NCI-H510A (cell line): ENCODE data around the gene ACTL6A.

Experiments
- DNase-seq: peaks from one replicate; lab custom pipeline; 2025; lab: John Stamatoyannopoulos, UW

The ACTL6A gene

GRCh38 chr3:179590669-179591068 is 27.9 kb downstream of the ACTL6A start:
- DNase-seq, result no peak

- DNase-seq, result no peak
These were observed 28.6 kb downstream of the ACTL6A start for GRCh38 chr3:179591313-179591712.

GRCh38 chr3:179599531-179599930 is 36.8 kb downstream of the ACTL6A start:
- no peak for DNase-seq

- no peak for DNase-seq
These were observed 40.6 kb downstream of the ACTL6A start for GRCh38 chr3:179603321-179603720.

GRCh38 chr3:179603831-179604230 is 41.1 kb downstream of the ACTL6A start:
- DNase-seq, result no peak

- peak; percentile 92 for DNase-seq
These were observed 41.8 kb downstream of the ACTL6A start, which contains the start of the genes MRPL47 and NDUFB5 for GRCh38 chr3:179604321-179605078. Gene MRPL47 (minus strand): TSS chr3:179604638. CDS start chr3:179604624, 14 bp downstream. Gene NDUFB5 (plus strand): TSS chr3:179604794. CDS start chr3:179604816, 22 bp downstream.

- no peak for DNase-seq
These were observed 43.9 kb downstream of the ACTL6A start for GRCh38 chr3:179606534-179607085.

GRCh38 chr3:179608931-179609720 is 46.4 kb downstream of the ACTL6A start:
- no peak for DNase-seq

GRCh38 chr3:179610066-179610465 is 47.3 kb downstream of the ACTL6A start:
- no peak for DNase-seq

GRCh38 chr3:179613807-179614206 is 51.1 kb downstream of the ACTL6A start:
- DNase-seq, result no peak

DNA sequence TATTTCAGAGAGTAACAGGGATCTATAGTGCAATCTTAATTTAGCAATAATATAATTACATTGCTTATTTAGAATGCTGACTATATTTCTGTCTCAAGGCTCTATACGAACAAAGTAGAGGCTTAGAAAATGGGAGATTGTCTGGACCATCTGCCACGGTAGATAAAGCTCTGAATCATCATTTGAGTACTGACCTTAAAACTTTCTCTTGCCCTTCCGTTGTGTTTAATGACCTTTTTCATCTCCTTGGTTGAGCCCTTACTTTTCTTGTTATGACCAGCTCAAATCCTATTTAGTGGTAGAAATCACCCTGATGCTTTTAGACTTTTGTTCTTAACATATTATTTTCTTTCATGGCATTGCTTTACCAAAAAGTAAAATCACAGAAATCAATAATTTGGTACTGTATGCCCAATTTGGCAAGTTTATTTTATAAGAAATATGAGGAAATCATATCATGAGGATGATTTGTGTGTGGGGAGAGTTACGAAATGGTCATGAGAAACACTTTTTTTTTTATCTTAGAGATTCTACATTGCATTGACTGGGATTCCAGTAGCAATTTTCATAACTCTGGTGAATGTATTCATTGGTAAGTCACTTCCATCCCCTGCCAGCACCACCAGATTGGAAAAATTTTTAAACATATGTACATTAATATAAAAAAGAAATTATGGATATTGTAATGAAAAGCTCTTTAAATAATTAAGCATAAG is 52.9 kb downstream of the ACTL6A start:
- DNase-seq, result no peak

DNA sequence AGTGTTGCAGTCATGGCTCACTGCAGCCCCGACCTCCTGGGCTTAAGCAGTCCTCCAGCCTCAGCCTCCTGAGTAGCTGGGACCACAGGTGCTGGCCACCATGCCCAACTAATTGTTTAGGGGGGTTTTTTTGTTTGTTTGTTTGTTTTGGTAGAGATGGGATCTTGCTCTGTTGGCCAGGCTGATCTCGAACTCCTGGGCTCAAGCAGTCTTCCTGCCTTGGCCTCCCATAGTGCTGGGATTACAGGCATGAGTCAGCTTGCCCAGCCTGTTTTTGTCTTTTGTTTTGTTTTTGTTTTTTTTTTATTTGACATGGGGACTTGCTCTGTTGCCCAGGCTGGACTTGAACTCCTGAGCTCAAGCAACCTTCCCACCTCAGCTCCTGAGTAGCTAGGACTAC is 59.3 kb downstream of the ACTL6A start:
- DNase-seq, result no peak

GRCh38 chr3:179624451-179624850 is 61.7 kb downstream of the ACTL6A start:
- no peak for DNase-seq

- DNase-seq, result no peak
These were observed 68.2 kb downstream of the ACTL6A start for GRCh38 chr3:179630753-179631451.
